Esophagus (tissue), 2 donors: ENCODE results near the gene ELN. TPM values are rescaled to one million over a fixed set of nuclear protein-coding genes. Genes with fewer than 3 reads are reported as not detected.

Experiments used
- H3K27ac ChIP-seq, 2 donors: one replicate each; pipeline ENCODE4 v1.5.1; 2013; ENCODE audit warnings: low read depth in 2 of 2, mild to moderate bottlenecking in 2 of 2, inconsistent platforms in 1 of 2, low read length in 1 of 2, moderate library complexity in 1 of 2
- H3K27me3 ChIP-seq, 2 donors: one replicate each; pipeline ENCODE4 v1.6.1; 2013; ENCODE audit warnings: low read length in 2 of 2, control low read depth in 1 of 2, mild to moderate bottlenecking in 1 of 2; ENCODE audit not compliant: insufficient read depth in 2 of 2, control insufficient read depth in 1 of 2
- H3K36me3 ChIP-seq, 2 donors: one replicate each; pipeline ENCODE4 v1.6.1; 2013; ENCODE audit warnings: low read length in 1 of 2; ENCODE audit not compliant: control insufficient read depth in 2 of 2, insufficient read depth in 2 of 2
- H3K4me1 ChIP-seq, 2 donors: one replicate each; pipeline ENCODE4 v1.6.1; 2013; ENCODE audit warnings: low read length in 1 of 2; ENCODE audit not compliant: control insufficient read depth in 2 of 2, insufficient read depth in 2 of 2
- H3K4me3 ChIP-seq, 2 donors: one replicate each; pipeline ENCODE4 v1.5.1; 2013; ENCODE audit warnings: low read length in 2 of 2, mild to moderate bottlenecking in 2 of 2, low read depth in 1 of 2, moderate library complexity in 1 of 2
- H3K9me3 ChIP-seq, 2 donors: one replicate each; pipeline ENCODE4 v1.6.1; 2013; ENCODE audit warnings: mild to moderate bottlenecking in 2 of 2, low read depth in 1 of 2, low read length in 1 of 2, moderate library complexity in 1 of 2; ENCODE audit not compliant: control insufficient read depth in 2 of 2, insufficient read depth in 1 of 2
- WGBS, 2 donors: extraction: QIAGEN DNeasy Blood & Tissue Kit; methylation state at CpG; one replicate each; pipeline ENCODE4 v1.1.7; 2013; 5-methylcytosine and 5-hydroxymethylcytosine counted together
- polyA plus RNA-seq, 2 donors: library from polyadenylated mRNA; stranded (reverse); fragments of 200-250 nt; gene quantifications; one replicate each; pipeline ENCODE4 v1.2.3, GENCODE V29; 2013
- donor health status: healthy with polysubstance abuse.
- donor health status: Bipolar disorder and iron deficiency.

Gene ELN
- polyA plus RNA-seq, 2 donors = 12.6 to 25.7 TPM

DNA sequence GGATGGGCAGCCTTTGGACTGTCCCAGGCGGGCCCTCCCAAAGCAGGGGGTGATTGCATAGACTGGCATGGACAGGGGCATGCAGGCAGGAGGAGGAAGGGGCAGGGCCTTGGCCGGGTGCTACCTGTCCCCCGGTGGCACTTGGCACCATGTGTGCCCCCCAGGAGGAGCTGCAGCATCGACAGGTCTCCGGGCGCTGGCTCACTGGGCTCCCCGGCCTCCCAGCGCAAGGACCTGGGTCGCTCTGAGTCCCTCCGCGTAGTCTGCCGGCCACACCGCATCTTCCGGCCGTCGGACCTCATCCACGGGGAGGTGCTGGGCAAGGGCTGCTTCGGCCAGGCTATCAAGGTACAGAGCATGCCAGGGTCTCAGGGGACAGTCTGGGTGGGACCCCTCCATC lies 78.9 kb downstream of the ELN start:
- H3K9me3 ChIP-seq = no peaks in the 10 kb centered on the region
- 95 to 97% methylated on average over 18 of the region's 18 CpGs for WGBS, 2 donors

DNA sequence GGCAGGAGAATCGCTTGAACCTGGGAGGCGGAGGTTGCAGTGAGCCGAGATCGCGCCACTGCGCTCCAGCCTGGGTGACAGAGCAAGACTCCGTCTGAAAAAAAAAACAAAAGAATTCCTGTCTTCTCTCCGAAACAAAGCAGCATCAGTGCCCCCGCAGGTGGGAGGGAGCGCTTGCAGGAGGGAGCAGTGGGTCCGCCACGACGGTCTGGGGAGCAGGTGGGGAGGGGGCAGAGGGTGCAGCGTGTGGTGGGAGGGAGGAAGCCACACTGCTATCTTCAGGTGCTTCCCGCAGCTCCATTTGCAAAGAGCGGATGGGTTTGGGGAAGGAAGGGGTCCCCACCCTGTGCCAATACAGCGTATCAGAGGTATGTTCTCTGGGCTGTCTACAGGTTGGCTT lies 87.4 kb downstream of the ELN start:
- 74 to 80% methylated on average over 17 of the region's 17 CpGs for WGBS, 2 donors
- Histone ChIP-seq H3K4me3 (no peak overlapping the region), H3K9me3 (no peaks in the 10 kb centered on the region), H3K27ac (no peak overlapping the region), H3K36me3 (peaks cover 8 to 12% of the 10 kb centered on the region in 2 donors), H3K4me1 (no peaks in the 10 kb centered on the region), H3K27me3 (no peaks in the 10 kb centered on the region)

More for the DNA sequence above, 78.9 kb downstream of the ELN start:
- Histone ChIP-seq H3K4me3 (no peak overlapping the region), H3K27me3 (no peaks in the 10 kb centered on the region), H3K36me3 (peaks cover 12 to 30% of the 10 kb centered on the region in 2 donors), H3K4me1 (peaks cover 0 to 4% of the 10 kb centered on the region in 2 donors), H3K27ac (no peak overlapping the region)

DNA sequence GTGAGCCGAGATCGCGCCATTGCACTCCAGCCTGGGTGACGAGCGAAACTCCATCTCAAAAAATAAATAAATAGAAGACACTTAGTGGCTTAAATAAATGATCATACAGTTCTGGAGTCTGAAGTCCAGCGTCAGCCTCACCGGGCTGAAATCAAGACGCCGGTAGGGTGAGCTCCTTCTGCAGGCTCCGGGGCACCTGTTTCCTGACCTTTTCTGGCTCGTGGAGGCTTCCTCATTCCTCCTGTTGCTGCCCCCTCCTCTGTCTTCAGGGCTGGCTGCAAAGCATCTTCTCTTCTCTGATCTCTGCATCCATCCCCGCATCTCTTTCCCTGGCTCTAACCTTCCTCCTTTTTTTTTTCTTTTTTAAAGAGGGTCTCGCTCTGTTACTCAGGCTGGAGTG lies 88.4 kb downstream of the ELN start:
- peaks cover 9 to 18% of the 10 kb centered on the region in 2 donors for H3K36me3 ChIP-seq
- H3K27me3 ChIP-seq = no peaks in the 10 kb centered on the region
- H3K4me3 ChIP-seq = no peak overlapping the region
- no peaks in the 10 kb centered on the region for H3K4me1 ChIP-seq
- 82 to 86% methylated on average over 13 of the region's 13 CpGs for WGBS, 2 donors
- no peaks in the 10 kb centered on the region for H3K9me3 ChIP-seq
- no peak overlapping the region for H3K27ac ChIP-seq

Other genes with a start within 250 kb of the ELN start
- 100 to 1,000 TPM; 124 to 233 TPM for gene CLDN4, start 197.2 kb upstream of the ELN start, polyA plus RNA-seq
- gene METTL27, start 185.7 kb upstream of the ELN start, polyA plus RNA-seq = 1 to 10 TPM in 1 of 2 donors, under 1 TPM in 1; 0.45 to 1.1 TPM
- not detected for gene TMEM270, start 167.0 kb upstream of the ELN start, polyA plus RNA-seq
- gene LIMK1, start 55.6 kb downstream of the ELN start, polyA plus RNA-seq = 1 to 10 TPM; 5.9 to 7.7 TPM
- 100 to 1,000 TPM; 148 to 205 TPM for gene EIF4H, start 146.2 kb downstream of the ELN start, polyA plus RNA-seq
- gene LAT2, start 181.8 kb downstream of the ELN start, polyA plus RNA-seq = 1 to 10 TPM; 1.8 to 3.0 TPM
- 10 to 100 TPM; 20.0 to 26.7 TPM for gene RFC2, start 226.2 kb downstream of the ELN start, polyA plus RNA-seq